ENCODE measurements around the gene KHDRBS2. TPM values are rescaled to one million over a fixed set of nuclear protein-coding genes. Genes with fewer than 3 reads are reported as not detected.

The KHDRBS2 gene
- total RNA-seq, 1 experiment from 2014 or later, result 2.7 TPM

- H2BK12ac ChIP-seq (ENCODE audit: insufficient read length, low read depth, low read length), result no peak overlapping the region
- H3K9me3 ChIP-seq (ENCODE audit: control insufficient read depth, low read depth, low read length), result no peaks in the 10 kb centered on the region
- no peak overlapping the region for H3K4me2 ChIP-seq (ENCODE audit: insufficient read depth, insufficient read length, low read length)
- H2AFZ ChIP-seq (ENCODE audit: low read length), result no peak overlapping the region
- Mint-ChIP-seq H3K27me3 (ENCODE audit: low read depth) (no peaks in the 10 kb centered on the region), H3K9me3 (no peaks in the 10 kb centered on the region), H3K4me3 (no peak overlapping the region), H3K27ac (no peak overlapping the region), H3K4me1 (no peaks in the 10 kb centered on the region), H3K36me3 (ENCODE audit: insufficient read depth in 1 of 3, low read depth in 3 of 3) (peaks cover 0 to 2% (median 0%) of the 10 kb centered on the region in 3 experiments; a peak in 1 of 7 replicates)
- H3K27ac ChIP-seq (ENCODE audit: insufficient read length, low read depth, low read length), result no peak overlapping the region
- H2BK5ac ChIP-seq (ENCODE audit: insufficient read length, low read length), result no peak overlapping the region
- no peak overlapping the region for H4K8ac ChIP-seq (replicated peaks; ENCODE audit: insufficient read length, low read depth, low read length)
- no peak overlapping the region for H2BK20ac ChIP-seq (ENCODE audit: low read depth, low read length, poor library complexity, severe bottlenecking)
- H3K4me1 ChIP-seq (ENCODE audit: insufficient read depth, low read length), result no peaks in the 10 kb centered on the region
- no peak for TF ChIP-seq CTCF (conservative IDR thresholded peaks at IDR 0.05)
- no peaks in the 10 kb centered on the region for H4K20me1 ChIP-seq (ENCODE audit: control insufficient read depth, insufficient read depth, insufficient read length)
- no peaks in the 10 kb centered on the region for H3K79me1 ChIP-seq (ENCODE audit: insufficient read depth, low read depth, low read length, poor library complexity, severe bottlenecking)
- H3K79me2 ChIP-seq (ENCODE audit: insufficient read depth, low read length), result no peaks in the 10 kb centered on the region
- DNase-seq, result no peak
- H4K91ac ChIP-seq (ENCODE audit: insufficient read length, low read depth, low read length), result no peak overlapping the region
- no CpG with 5 or more reads among the region's 2 CpGs for WGBS (ENCODE audit: extremely low coverage, insufficient read length, low lambda C conversion rate)
- H3K9ac ChIP-seq (ENCODE audit: extremely low read depth, insufficient read length, low read length), result no peak overlapping the region
- no peak overlapping the region for H3K23ac ChIP-seq (ENCODE audit: insufficient read length, low read depth, low read length)
- no peak overlapping the region for H2AK5ac ChIP-seq (ENCODE audit: insufficient read length, low read length)
- H2BK120ac ChIP-seq (ENCODE audit: low read depth, low read length, poor library complexity, severe bottlenecking), result no peak overlapping the region
- no peak overlapping the region for H2BK15ac ChIP-seq (ENCODE audit: low read depth, low read length)
- H3K14ac ChIP-seq (ENCODE audit: insufficient read depth, low read length), result no peak overlapping the region
- H3T11ph ChIP-seq (ENCODE audit: low read length), result no peak overlapping the region
- no peak overlapping the region for H3K18ac ChIP-seq (ENCODE audit: insufficient read length, low read depth, low read length)
- H3K56ac ChIP-seq (ENCODE audit: insufficient read length, low read depth, low read length), result no peak overlapping the region
- no peak overlapping the region for H3K4ac ChIP-seq (ENCODE audit: low read depth, low read length)
- H3K23me2 ChIP-seq (ENCODE audit: insufficient read length, low read depth, low read length, poor library complexity, severe bottlenecking), result no peaks in the 10 kb centered on the region
- no peak overlapping the region for H4K5ac ChIP-seq (ENCODE audit: insufficient read length, low read depth, low read length)
- H3K27me3 ChIP-seq (ENCODE audit: insufficient read depth, low read length), result no peaks in the 10 kb centered on the region
Observed at GRCh38 chr6:62045502-62045901, 240.5 kb downstream of the KHDRBS2 start.

All from H9 (cell line).